Mesenchymal stem cell (in vitro differentiated cells and primary cell): ENCODE data around the gene ZBTB45.
A peak's percentile ranks its signal among the peaks of the same experiment; 100 is the strongest.
"Not testable (repeated sequence)": the region's sequence is repeated elsewhere in the genome, so short reads cannot be mapped to it uniquely, and the experiment has no call there.

ENCODE experiments used
- DNase-seq: peaks from one replicate; pipeline ENCODE4 v3.0.0-alpha.2; 2013
- H2AFZ ChIP-seq: one replicate; pipeline ENCODE4 v1.6.1; 2013; ENCODE audit warnings: low read depth, mild to moderate bottlenecking, control low read depth, inconsistent platforms, low read length, moderate library complexity
- H2AK5ac ChIP-seq: 2 replicates; pipeline ENCODE4 v1.6.1; 2013; ENCODE audit warnings: low read length, moderate library complexity, mild to moderate bottlenecking, inconsistent platforms; ENCODE audit not compliant: severe bottlenecking
- H2BK120ac ChIP-seq: one replicate; pipeline ENCODE4 v1.6.1; 2013; ENCODE audit warnings: low read depth, mild to moderate bottlenecking, inconsistent platforms, low read length, moderate library complexity
- H2BK12ac ChIP-seq, 2 experiments: one replicate each; pipeline ENCODE4 v1.6.1; 2013; ENCODE audit warnings: inconsistent platforms in 2 of 2, low read length in 2 of 2, mild to moderate bottlenecking in 2 of 2, moderate library complexity in 2 of 2, control low read depth in 1 of 2
- H2BK15ac ChIP-seq: one replicate; pipeline ENCODE4 v1.6.1; 2013; ENCODE audit warnings: mild to moderate bottlenecking, low read depth, inconsistent platforms; ENCODE audit not compliant: poor library complexity, severe bottlenecking
- H2BK5ac ChIP-seq: 2 replicates; pipeline ENCODE4 v1.6.1; 2013; ENCODE audit warnings: low read depth, mild to moderate bottlenecking, low read length, control low read depth, inconsistent platforms; ENCODE audit not compliant: poor library complexity, severe bottlenecking
- H3K14ac ChIP-seq, 2 experiments: one replicate each; pipeline ENCODE4 v1.6.1; 2013; ENCODE audit warnings: inconsistent platforms in 2 of 2, low read length in 2 of 2, control low read depth in 1 of 2, mild to moderate bottlenecking in 1 of 2, moderate library complexity in 1 of 2
- H3K18ac ChIP-seq, 2 experiments: one replicate each; pipeline ENCODE4 v1.6.1; 2013; ENCODE audit warnings: inconsistent platforms in 2 of 2, low read length in 2 of 2, control low read depth in 1 of 2, low read depth in 1 of 2, mild to moderate bottlenecking in 1 of 2
- H3K23ac ChIP-seq, 2 experiments: one replicate each; pipeline ENCODE4 v1.6.1; 2013; ENCODE audit warnings: inconsistent platforms in 2 of 2, low read length in 2 of 2, mild to moderate bottlenecking in 2 of 2, moderate library complexity in 2 of 2, control low read depth in 1 of 2
- H3K27ac ChIP-seq: 2 replicates; pipeline ENCODE4 v1.5.1; 2013; ENCODE audit warnings: mild to moderate bottlenecking, moderate library complexity, low read length, control low read depth, inconsistent platforms; ENCODE audit not compliant: poor library complexity, severe bottlenecking
- H3K27me3 ChIP-seq, 2 experiments: 2 replicates each; pipeline versions ENCODE4 v1.6.1 to v1.7.0; 2013; ENCODE audit warnings: low read length in 2 of 2, mild to moderate bottlenecking in 2 of 2, moderate library complexity in 2 of 2, control low read depth in 1 of 2, inconsistent platforms in 1 of 2; ENCODE audit not compliant: control insufficient read depth in 1 of 2, insufficient read depth in 1 of 2
- H3K36me3 ChIP-seq, 2 experiments: 2 replicates each; pipeline versions ENCODE4 v1.6.1 to v1.7.0; 2013; ENCODE audit warnings: low read length in 2 of 2, control low read depth in 1 of 2, inconsistent platforms in 1 of 2, low read depth in 1 of 2, mild to moderate bottlenecking in 1 of 2; ENCODE audit not compliant: insufficient read depth in 2 of 2, control insufficient read depth in 1 of 2
- H3K4ac ChIP-seq, 2 experiments: one replicate each; pipeline ENCODE4 v1.6.1; 2013; ENCODE audit warnings: inconsistent platforms in 2 of 2, low read length in 2 of 2, mild to moderate bottlenecking in 2 of 2, moderate library complexity in 2 of 2, control low read depth in 1 of 2, low read depth in 1 of 2
- H3K4me1 ChIP-seq: 2 replicates; pipeline ENCODE4 v1.6.1; 2013; ENCODE audit warnings: low read depth, low read length, control low read depth; ENCODE audit not compliant: control insufficient read depth, insufficient read depth
- H3K4me2 ChIP-seq: 2 replicates; pipeline ENCODE4 v1.6.1; 2013; ENCODE audit warnings: low read length, mild to moderate bottlenecking, inconsistent platforms; ENCODE audit not compliant: poor library complexity, severe bottlenecking
- H3K4me3 ChIP-seq, 2 experiments: 2 replicates each; pipeline versions ENCODE4 v1.5.1 to v1.7.0; 2013; ENCODE audit warnings: low read length in 2 of 2, mild to moderate bottlenecking in 2 of 2, control low read depth in 1 of 2, low read depth in 1 of 2; ENCODE audit not compliant: insufficient read depth in 1 of 2
- H3K79me1 ChIP-seq: replicated peaks from 2 replicates; pipeline ENCODE4 v1.6.1; 2013; ENCODE audit warnings: mild to moderate bottlenecking, control low read depth, low read length, inconsistent platforms; ENCODE audit not compliant: poor library complexity, severe bottlenecking
- H3K9ac ChIP-seq: 2 replicates; pipeline ENCODE4 v1.7.0; 2013; ENCODE audit warnings: mild to moderate bottlenecking, low read length, moderate library complexity
- H3K9me3 ChIP-seq: 2 replicates; pipeline ENCODE4 v1.7.0; 2013; ENCODE audit warnings: mild to moderate bottlenecking, low read length; ENCODE audit not compliant: control insufficient read depth
- H4K8ac ChIP-seq: one replicate; pipeline ENCODE4 v1.6.1; 2013; ENCODE audit warnings: inconsistent platforms, mild to moderate bottlenecking, low read length, moderate library complexity
- H4K91ac ChIP-seq: one replicate; pipeline ENCODE4 v1.6.1; 2013; ENCODE audit warnings: mild to moderate bottlenecking, low read length, inconsistent platforms
- WGBS: methylation state at CpG from one replicate; pipeline ENCODE4 v1.1.7; 2013; ENCODE audit warnings: mixed read lengths; 5-methylcytosine and 5-hydroxymethylcytosine counted together

Gene ZBTB45

DNA sequence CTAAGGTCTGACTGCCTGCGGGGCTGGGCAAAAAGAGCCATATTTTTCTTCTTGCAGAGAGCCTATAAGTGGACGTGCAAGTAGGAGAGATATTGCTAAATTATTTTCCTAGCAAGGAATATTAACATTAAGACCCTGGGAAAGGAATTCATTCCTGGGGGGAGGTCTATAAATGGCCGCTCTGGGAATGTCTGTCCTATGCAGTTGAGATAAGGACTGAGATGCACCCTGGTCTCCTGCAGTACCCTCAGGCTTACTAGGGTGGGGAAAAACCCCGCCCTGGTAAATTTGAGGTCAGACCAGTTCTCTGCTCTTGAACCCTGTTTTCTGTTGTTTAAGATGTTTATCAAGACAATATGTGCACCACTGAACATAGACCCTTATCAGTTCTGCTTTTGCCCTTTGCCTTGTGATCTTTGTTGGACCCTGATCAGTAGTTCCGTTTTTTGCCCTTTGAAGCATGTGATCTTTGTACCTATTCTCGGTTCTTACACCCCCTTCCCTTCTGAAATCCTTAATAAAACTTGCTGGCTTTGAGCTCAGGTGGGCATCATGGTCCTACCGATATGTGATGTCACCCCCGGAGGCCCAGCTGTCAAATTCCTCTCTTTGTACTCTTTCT is 11.9 kb downstream of the ZBTB45 start:
- not testable (repeated sequence) for H2BK5ac ChIP-seq, DNase-seq, H3K9ac ChIP-seq, H3K18ac ChIP-seq, H3K23ac ChIP-seq, H2BK12ac ChIP-seq, H2BK120ac ChIP-seq, H3K4ac ChIP-seq, H3K4me2 ChIP-seq, H3K9me3 ChIP-seq, H4K8ac ChIP-seq, H3K27me3 ChIP-seq, H3K79me1 ChIP-seq, H3K27ac ChIP-seq, H2AK5ac ChIP-seq, H3K14ac ChIP-seq, H4K91ac ChIP-seq, H2BK15ac ChIP-seq, H3K4me3 ChIP-seq, H2AFZ ChIP-seq, H3K4me1 ChIP-seq
- H3K36me3 ChIP-seq = peaks cover 6 to 23% of the 10 kb centered on the region in 2 experiments
- 81% methylated on average over 6 of the region's 8 CpGs for WGBS

DNA sequence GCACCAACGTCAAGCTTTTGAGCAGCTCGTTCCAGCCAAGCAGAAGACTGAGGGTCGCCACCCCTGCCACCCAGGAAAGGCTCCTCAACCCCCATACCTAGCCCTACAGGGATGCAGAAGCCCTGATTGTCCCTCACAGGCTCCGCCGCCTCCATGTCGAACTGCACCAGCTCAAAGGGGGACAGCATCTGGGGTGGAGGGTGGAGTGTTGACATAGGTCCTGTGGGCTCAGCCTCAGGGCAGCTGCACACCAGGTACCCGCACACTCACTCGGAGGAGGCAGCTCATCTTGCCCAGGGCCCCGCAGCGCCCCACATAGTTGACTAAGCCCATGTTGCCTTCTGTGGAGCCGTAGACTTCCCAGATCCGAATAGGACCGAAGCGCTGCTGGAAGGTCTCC is 19.4 kb downstream of the ZBTB45 start:
- H3K9ac ChIP-seq = peak overlapping the region; percentile 89
- H3K4me1 ChIP-seq = peaks cover 15% of the 10 kb centered on the region
- DNase-seq = no peak
- no peak overlapping the region for H2AK5ac ChIP-seq
- H3K14ac ChIP-seq = no peak overlapping the region
- peak overlapping the region; percentile 0 to 85 for H3K4me3 ChIP-seq
- WGBS = 97% methylated on average over 14 of the region's 14 CpGs
- H2AFZ ChIP-seq = no peak overlapping the region
- no peak overlapping the region for H2BK120ac ChIP-seq
- peak overlapping the region; percentile 65 for H4K8ac ChIP-seq
- H3K18ac ChIP-seq = no peak overlapping the region
- no peak overlapping the region for H3K27ac ChIP-seq
- no peak overlapping the region for H3K4ac ChIP-seq
- peak overlapping the region; percentile 69 for H3K4me2 ChIP-seq
- H3K79me1 ChIP-seq = peaks cover 16% of the 10 kb centered on the region
- no peak overlapping the region for H3K23ac ChIP-seq
- H2BK12ac ChIP-seq = no peak overlapping the region
- peak overlapping the region; percentile 56 for H2BK15ac ChIP-seq
- H3K36me3 ChIP-seq = peaks cover 0 to 3% of the 10 kb centered on the region in 2 experiments
- peak overlapping the region; percentile 75 for H4K91ac ChIP-seq
- no peak overlapping the region for H2BK5ac ChIP-seq
- H3K9me3 ChIP-seq = no peaks in the 10 kb centered on the region
- H3K27me3 ChIP-seq = no peaks in the 10 kb centered on the region

DNA sequence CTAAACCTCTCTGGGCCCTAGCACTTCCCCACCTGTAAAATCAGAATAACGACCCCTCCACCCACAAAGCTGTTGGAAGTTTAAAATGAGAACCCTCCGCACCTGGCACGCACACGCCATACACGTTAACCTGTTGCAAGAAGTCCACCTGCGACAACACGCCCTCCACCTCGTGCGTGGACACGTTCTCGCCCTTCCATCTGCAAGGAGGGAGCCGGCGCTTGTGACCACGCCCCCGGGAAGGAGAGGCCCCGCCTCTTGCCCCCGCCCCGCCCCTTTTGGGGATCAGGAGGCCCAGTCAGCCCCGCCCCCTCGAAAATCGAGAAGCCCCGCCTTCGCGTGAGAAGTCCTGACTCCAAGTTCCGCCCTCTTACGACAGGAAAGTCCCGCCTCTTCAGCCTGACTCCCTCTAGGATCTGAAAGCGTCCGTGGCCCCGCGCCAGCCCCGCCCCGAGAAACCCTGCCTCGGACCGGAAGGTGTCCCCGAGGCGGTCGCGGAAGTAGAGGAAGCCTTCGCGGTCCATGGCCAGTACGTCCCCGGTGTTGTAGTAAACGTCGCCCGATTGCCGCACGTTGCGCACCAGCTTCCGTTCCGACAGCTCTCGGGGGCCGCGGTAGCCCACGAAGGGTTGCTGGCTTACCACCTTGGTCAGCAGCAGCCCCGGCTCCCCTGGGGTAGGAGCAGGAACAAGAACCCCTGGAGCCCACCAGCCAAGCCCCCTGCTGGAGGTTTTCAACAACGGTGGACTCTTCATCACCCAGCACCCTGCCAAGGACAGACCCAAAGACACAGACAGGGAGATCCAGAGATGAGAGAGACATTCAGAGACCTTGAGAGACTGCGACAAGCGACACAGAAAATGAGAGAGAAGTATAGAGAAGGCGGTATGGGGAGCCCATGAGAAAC is 20.3 kb downstream of the ZBTB45 start:
- Histone ChIP-seq H2BK15ac (peak overlapping the region; percentile 77), H4K8ac (peak overlapping the region; percentile 96), H4K91ac (peak overlapping the region; percentile 88), H3K4me2 (peak overlapping the region; percentile 77), H3K18ac (peak overlapping the region; percentile 73 to 82), H3K23ac (no peak overlapping the region), H3K27me3 (no peaks in the 10 kb centered on the region), H2AK5ac (no peak overlapping the region), H2BK120ac (peak overlapping the region; percentile 42), H3K14ac (no peak overlapping the region), H2BK5ac (no peak overlapping the region), H2BK12ac (no peak overlapping the region), H3K27ac (peak overlapping the region; percentile 36), H3K79me1 (peaks cover 17% of the 10 kb centered on the region), H2AFZ (peak overlapping the region; percentile 36), H3K4me3 (peak overlapping the region; percentile 56 to 85), H3K9me3 (no peaks in the 10 kb centered on the region), H3K36me3 (peaks cover 0 to 3% of the 10 kb centered on the region in 2 experiments), H3K4me1 (peaks cover 15% of the 10 kb centered on the region), H3K4ac (peak overlapping the region; percentile 47 to 59), H3K9ac (peak overlapping the region; percentile 89)
- 2% methylated on average over 57 of the region's 60 CpGs for WGBS
- peak; percentile 99 for DNase-seq
